Activated CD4-positive, alpha-beta T cell treated with anti-CD3 and anti-CD28 coated beads, Interleukin-2, amount 10 ng/mL, durations not matched to agents 24 days and 14 days (primary cell): Measurements from ENCODE around the gene HK3. TPM values are rescaled to one million over a fixed set of nuclear protein-coding genes. Genes with fewer than 3 reads are reported as not detected.

ENCODE experiments used
- DNase-seq: peaks from one replicate; pipeline ENCODE4 v3.0.0; 2022
- H3K27ac Mint-ChIP-seq: one replicate; pipeline ENCODE4 v1.8.0; 2022; ENCODE audit warnings: mild to moderate bottlenecking, mixed read lengths
- H3K27me3 Mint-ChIP-seq: one replicate; pipeline ENCODE4 v1.8.0; 2022; ENCODE audit warnings: mixed read lengths
- H3K36me3 Mint-ChIP-seq: one replicate; pipeline ENCODE4 v1.8.0; 2022; ENCODE audit warnings: low read depth, mild to moderate bottlenecking, mixed read lengths
- H3K4me1 Mint-ChIP-seq: one replicate; pipeline ENCODE4 v1.8.0; 2021; ENCODE audit warnings: mixed read lengths
- H3K4me3 Mint-ChIP-seq: one replicate; pipeline ENCODE4 v1.8.0; 2022; ENCODE audit warnings: mild to moderate bottlenecking, moderate library complexity, mixed read lengths
- H3K9me3 Mint-ChIP-seq: one replicate; pipeline ENCODE4 v1.8.0; 2021; ENCODE audit warnings: mixed read lengths
- intact Hi-C: fragments of 100-400 bp; cut with micrococcal nuclease; formaldehyde crosslinking; loops from one replicate; pipeline ENCODE4 v1.15.1; 2023
- total RNA-seq: library from RNA; stranded (reverse); gene quantifications from 2 replicates; pipeline ENCODE4 v1.2.3, GENCODE V29; 2022

HK3 gene
- total RNA-seq, 1 donor from 2014 or later, result 0.21 TPM

DNA sequence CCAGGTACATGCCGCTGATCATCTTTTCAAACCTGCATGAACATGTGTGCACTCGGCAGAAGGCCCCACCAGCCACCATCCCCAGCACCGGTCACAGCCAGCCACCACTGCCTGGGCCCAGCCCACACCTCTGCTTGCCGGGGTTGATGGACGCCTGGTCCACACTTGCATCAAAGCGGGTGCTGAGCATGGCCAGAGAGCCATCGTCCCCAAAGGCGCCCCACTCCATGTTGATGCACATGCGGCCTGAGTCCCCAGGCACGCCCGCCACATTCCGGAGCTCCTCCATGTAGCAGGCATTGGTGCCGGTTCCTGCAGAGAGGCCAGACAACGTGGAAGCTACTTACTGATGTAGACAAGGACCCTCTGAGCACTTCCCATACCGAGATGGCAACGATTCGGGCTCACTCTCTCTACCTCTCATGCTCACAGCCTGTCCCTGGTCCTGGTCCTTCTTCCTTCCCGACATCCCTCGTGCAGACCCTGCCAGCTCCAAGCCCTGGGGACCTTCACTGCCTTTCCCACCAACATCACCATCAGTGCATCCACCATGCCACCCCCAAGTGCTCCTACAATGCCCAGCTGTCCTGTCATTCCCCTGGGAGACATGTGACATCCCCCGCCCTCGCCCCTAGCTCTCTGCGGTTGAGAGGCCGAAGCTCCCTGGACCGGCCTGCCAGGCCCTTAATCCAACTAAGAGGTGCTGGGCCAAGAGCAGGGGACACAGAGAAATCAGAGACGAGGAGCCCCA, 17.2 kb downstream of the HK3 start:
- Mint-ChIP-seq H3K27ac (no peak overlapping the region), H3K36me3 (no peaks in the 10 kb centered on the region), H3K27me3 (no peaks in the 10 kb centered on the region), H3K9me3 (no peaks in the 10 kb centered on the region), H3K4me1 (peaks cover 6% of the 10 kb centered on the region), H3K4me3 (no peak overlapping the region)
- no peak for DNase-seq
- intact Hi-C loops, result no loop called here

DNA sequence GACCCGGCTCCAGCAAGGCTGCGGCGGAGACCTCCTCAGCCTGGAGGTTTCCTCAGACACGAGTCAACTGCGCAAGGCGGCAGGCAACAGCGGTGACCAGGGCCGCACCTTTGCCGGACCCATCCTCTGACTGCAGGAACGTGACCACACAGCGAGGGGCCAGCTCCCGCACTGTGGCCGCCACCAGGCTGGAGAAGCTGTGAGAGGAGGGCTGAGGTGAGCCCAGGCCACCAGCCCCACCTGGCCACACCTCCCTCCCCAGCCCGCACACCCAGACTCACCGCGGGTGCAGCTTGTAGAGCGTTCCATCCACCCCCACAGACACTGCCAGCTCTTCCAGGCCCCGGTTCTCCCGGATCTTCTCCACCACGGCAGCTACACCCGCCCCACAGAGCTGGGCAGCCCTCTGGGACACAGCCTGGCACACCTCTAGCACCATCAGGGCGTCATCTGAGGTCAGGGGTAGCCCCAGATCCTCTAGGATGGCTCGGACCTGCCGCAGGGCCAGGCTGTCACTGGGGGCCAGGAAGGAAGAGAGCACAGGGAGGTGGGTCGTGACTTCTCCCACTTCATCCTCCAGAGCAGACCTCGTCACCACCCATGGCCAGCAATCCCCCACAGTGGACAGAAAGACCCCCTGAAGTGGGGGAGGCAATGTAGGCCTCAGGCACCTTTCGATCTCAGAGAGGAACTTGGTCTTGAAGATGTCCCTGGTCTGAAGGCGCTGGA, 18.0 kb downstream of the HK3 start:
- intact Hi-C loops, result no loop called here
- no peaks in the 10 kb centered on the region for H3K36me3 Mint-ChIP-seq
- no peak overlapping the region for H3K27ac Mint-ChIP-seq
- peaks cover 3% of the 10 kb centered on the region for H3K27me3 Mint-ChIP-seq
- DNase-seq, result no peak
- no peak overlapping the region for H3K4me3 Mint-ChIP-seq
- peaks cover 6% of the 10 kb centered on the region for H3K4me1 Mint-ChIP-seq
- H3K9me3 Mint-ChIP-seq, result no peaks in the 10 kb centered on the region

DNA sequence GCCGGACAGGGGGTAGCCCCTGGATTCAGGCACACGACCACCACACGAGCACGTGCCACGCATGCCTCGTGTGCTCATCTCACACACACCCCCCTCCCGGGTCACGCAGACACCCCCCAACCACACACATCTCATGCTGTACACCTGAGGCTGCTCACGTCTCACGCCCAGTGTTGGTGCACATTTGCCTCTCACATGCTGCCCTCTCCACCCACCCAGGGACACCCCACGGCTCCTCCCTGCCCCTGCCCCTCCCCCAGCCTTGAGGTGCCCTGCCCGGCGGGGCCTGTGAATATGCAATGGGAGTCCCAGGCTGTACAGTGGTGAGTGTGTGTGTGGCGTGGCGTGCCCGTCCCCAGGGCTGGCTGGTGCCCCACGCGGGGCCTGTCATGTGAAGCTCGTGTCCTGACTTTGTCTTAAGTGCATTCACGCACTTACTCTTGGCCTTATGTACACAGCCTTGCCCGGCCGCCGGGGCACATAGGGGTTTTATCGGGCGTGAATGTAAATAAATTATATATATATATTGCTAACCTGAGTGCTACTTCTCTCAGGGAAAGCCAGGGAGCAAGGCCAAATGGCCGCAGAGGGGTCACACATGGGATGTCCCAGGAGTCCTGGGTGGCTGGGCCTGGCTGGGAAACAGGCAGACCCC, 18.7 kb downstream of the HK3 start:
- Mint-ChIP-seq H3K4me3 (no peak overlapping the region), H3K4me1 (peaks cover 10% of the 10 kb centered on the region), H3K27ac (no peak overlapping the region), H3K9me3 (no peaks in the 10 kb centered on the region), H3K36me3 (no peaks in the 10 kb centered on the region), H3K27me3 (peaks cover 10% of the 10 kb centered on the region)
- no peak for DNase-seq
- intact Hi-C loops, result no loop called here

DNA sequence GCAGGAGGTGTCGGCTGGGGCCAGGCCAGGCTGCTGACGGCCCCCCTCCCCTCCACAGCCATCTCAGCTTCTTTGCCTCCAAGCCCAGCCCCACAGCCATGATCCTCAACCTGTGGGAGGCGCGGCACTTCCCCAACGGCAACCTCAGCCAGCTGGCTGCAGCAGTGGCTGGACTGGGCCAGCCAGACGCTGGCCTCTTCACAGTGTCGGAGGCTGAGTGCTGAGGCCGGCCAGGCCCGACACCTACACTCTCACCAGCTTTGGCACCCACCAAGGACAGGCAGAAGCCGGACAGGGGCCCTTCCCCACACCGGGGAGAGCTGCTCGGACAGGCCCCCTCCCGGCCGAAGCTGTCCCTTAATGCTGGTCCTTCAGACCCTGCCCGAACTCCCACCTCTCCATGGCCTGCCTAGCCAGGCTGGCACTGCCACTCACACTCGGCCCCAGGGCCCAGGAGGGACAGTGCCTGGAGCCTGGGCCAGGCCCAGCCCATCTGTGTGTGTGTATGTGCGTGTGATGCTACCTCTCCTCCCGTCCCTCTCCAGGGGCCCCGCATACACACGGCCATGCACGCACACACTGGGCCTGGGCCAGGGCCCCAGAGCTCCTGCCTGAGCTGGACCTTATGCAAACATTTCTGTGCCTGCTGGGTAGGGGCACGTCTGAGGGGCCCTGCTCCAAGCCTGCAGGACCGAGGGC, 19.3 kb downstream of the HK3 start:
- Mint-ChIP-seq H3K9me3 (no peaks in the 10 kb centered on the region), H3K36me3 (no peaks in the 10 kb centered on the region), H3K27me3 (peaks cover 17% of the 10 kb centered on the region), H3K4me1 (peaks cover 8% of the 10 kb centered on the region), H3K27ac (no peak overlapping the region), H3K4me3 (no peak overlapping the region)
- no peak for DNase-seq
- intact Hi-C loops, result no loop called here

DNA sequence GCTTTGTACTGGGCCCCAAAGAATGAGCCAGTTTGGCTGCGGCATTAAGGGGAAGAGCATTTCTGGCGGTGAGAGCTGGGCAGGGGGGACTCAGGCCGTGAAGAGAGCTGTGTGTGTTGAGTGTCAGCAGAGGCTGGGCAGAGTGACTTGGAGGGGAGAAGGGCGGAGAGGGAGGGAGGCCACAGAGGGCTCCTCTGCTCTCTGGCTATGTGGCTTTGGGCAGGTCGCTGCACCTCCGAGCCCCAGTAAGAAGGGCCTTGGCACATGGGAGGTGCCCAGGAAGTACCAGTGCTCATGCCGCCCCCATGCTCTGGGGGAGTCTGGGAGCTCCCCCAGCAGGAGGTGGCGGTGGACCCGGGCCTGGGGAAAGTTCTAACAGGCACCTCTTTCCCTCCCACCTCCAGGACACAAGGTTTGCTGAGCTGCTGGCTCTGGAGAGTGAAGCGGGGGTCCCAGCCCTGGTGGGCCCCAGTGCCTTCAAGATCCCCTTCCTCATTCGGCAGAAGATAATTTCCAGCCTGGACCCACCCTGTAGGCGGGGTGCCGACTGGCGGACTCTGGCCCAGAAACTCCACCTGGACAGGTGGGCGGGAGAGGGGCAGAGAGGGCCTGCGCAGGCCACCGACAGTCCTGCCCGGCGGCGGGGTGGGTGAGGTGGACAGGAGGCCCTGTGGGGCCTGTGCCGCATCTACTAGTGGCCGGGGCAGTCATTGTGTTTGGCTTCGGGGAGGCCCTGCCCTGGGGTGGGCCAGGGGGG, 20.1 kb downstream of the HK3 start:
- DNase-seq, result no peak
- Mint-ChIP-seq H3K36me3 (no peaks in the 10 kb centered on the region), H3K4me1 (peaks cover 5% of the 10 kb centered on the region), H3K27ac (no peak overlapping the region), H3K9me3 (no peaks in the 10 kb centered on the region), H3K4me3 (no peak overlapping the region), H3K27me3 (peaks cover 17% of the 10 kb centered on the region)
- intact Hi-C loops, result no loop called here

DNA sequence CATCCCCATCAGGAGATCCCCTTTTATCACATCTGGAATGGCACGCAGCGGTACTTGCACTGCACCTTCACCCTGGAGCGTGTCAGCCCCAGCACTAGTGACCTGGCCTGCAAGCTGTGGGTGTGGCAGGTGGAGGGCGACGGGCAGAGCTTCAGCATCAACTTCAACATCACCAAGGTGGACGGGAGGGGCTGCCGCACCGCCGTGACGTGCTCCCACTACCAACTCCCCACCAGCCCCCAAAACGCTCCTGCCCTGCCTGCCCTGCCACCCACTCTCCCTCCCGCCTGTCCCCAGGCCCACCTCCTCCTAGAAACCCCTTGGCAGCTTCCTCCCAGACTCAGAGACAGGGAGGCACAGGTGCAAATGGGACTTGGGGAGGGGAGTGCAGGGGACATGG, 20.7 kb downstream of the HK3 start:
- peaks cover 17% of the 10 kb centered on the region for H3K27me3 Mint-ChIP-seq
- H3K4me1 Mint-ChIP-seq, result peaks cover 5% of the 10 kb centered on the region
- no peak for DNase-seq
- H3K27ac Mint-ChIP-seq, result no peak overlapping the region
- H3K36me3 Mint-ChIP-seq, result no peaks in the 10 kb centered on the region
- intact Hi-C loops, result no loop called here
- H3K4me3 Mint-ChIP-seq, result no peak overlapping the region
- no peaks in the 10 kb centered on the region for H3K9me3 Mint-ChIP-seq

DNA sequence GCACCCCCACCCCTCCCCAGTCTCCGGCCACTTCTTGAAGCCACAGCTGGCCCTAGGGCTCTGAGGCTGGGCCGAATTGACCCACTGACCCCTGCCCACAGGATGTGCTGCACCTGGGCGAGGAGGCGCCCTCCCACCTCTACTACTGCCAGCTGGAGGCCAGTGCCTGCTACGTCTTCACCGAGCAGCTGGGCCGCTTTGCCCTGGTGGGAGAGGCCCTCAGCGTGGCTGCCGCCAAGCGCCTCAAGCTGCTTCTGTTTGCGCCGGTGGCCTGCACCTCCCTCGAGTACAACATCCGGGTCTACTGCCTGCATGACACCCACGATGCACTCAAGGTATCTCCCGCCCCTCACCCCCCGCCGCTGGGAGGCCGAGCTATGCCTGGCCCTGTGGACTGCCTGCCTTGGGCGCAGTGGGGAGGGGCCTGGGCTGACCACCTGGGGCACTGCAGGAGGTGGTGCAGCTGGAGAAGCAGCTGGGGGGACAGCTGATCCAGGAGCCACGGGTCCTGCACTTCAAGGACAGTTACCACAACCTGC, 21.3 kb downstream of the HK3 start:
- H3K27ac Mint-ChIP-seq, result no peak overlapping the region
- DNase-seq, result no peak
- no peaks in the 10 kb centered on the region for H3K9me3 Mint-ChIP-seq
- peaks cover 4% of the 10 kb centered on the region for H3K36me3 Mint-ChIP-seq
- intact Hi-C loops, result no loop called here
- H3K4me3 Mint-ChIP-seq, result no peak overlapping the region
- peaks cover 17% of the 10 kb centered on the region for H3K27me3 Mint-ChIP-seq
- peaks cover 5% of the 10 kb centered on the region for H3K4me1 Mint-ChIP-seq

DNA sequence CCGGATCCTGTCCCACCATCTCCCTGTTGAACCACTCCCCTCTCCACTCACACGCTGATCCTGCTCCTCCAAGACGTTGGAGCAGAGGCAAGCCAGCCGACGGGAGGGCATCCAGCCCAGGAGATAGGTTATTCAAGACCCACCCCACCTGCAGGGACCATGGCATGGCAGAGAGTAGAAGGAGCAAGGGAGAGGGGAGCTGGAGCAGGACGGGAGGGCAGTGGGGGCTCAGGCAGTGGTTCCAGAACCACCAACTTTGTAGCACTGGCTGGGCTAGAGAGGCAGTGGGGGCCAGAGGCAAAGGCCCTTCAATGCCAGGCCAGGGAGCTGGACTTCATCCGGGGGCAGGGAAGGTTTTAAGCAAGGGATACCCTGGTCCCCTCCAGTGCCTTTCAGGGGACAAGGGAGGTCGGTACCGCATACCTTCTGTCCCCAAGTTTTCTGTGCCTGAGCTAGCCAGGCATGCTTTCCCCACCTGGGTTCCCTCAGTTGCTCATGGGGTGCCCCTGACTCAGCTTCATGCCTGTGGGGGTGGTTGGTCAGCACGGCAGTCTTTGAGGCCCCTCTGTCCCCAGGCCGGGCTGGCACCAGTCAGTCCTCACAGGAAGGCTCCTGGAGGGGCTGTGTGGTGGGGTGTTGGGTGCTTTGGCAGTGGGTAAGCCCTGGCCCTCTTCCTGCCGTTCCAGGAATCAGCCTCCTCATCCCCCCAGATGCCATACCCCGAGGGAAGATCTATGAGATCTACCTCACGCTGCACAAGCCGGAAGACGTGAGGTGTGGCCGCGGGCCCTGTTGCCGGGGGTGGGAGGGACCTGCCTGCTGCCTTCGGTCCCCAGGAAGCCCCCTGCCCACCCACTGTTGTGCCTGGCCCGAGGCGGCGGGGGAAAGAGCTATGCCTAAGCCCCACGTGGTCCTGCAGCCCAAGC, 22.4 kb downstream of the HK3 start:
- peaks cover 4% of the 10 kb centered on the region for H3K36me3 Mint-ChIP-seq
- H3K9me3 Mint-ChIP-seq, result no peaks in the 10 kb centered on the region
- intact Hi-C loops, result no loop called here
- peaks cover 5% of the 10 kb centered on the region for H3K4me1 Mint-ChIP-seq
- no peak overlapping the region for H3K27ac Mint-ChIP-seq
- no peak for DNase-seq
- H3K27me3 Mint-ChIP-seq, result peaks cover 17% of the 10 kb centered on the region
- no peak overlapping the region for H3K4me3 Mint-ChIP-seq

DNA sequence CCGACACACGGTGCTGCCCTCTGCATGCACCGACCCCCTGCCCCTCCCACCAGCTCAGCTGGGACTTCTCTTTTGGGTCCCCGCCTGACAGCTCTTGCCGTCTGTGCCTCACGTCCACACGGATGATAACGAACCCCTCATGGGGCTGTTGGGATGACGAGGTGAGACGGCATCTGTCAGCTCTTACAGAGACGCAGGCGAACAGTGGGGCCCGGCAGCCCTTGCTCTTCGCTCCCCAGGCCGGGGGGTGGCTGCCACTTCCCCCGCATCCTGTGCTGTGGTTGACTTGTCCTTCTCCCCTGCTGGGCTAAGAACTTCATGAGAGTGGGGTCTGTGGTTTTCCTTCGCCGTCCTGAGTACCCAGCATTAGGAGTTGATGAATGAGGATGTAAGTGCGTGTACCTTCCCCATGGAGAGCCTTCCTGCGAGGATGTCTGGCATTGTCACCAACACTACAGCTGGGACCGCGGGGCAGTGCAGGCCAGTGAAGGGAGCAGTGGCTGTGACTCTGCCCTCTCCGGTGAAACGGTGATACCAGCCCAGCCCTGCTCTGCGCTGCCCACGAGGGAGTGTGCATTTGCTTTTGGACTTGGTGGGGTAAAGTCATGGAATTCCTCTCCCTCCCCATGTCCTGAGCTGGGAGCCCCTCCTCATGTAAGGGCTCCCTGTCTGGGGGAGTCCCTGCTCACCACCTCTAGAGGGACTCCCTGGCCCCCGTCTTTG, 23.2 kb downstream of the HK3 start:
- DNase-seq, result no peak

DNA sequence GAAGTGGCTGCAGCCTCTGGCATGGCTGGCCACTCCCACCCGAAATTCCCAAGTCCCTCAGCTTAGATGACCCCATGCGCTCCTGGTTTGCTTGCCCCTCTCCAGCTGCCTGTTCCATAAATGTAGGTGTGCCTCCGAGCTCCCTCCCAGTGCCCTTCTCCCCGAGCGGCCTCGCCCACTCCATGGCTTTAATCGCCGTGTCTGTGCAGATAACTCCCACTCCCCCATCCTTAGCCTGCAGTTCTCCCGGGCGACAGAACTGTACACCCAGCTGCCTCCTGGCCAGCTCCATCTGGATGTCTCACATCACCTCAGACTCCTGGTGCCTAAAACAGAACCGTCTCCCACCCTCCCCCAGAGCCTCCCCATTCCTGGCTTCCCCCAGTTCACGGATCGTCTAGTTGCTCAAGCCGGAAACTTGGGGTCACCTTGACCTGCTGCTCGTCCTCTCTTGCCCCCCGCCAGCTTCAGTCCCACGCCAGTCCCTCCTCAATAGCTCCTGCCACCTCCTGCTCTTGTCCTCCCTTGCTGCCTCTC, 24.1 kb downstream of the HK3 start:
- Mint-ChIP-seq H3K36me3 (peaks cover 4% of the 10 kb centered on the region), H3K4me3 (no peak overlapping the region), H3K4me1 (peaks cover 5% of the 10 kb centered on the region), H3K27me3 (peaks cover 17% of the 10 kb centered on the region), H3K27ac (no peak overlapping the region), H3K9me3 (no peaks in the 10 kb centered on the region)
- intact Hi-C loops, result no loop called here
- no peak for DNase-seq

More for the DNA sequence above, 23.2 kb downstream of the HK3 start:
- H3K27me3 Mint-ChIP-seq, result peaks cover 17% of the 10 kb centered on the region
- no peaks in the 10 kb centered on the region for H3K9me3 Mint-ChIP-seq
- intact Hi-C loops, result no loop called here
- no peak overlapping the region for H3K4me3 Mint-ChIP-seq
- peaks cover 4% of the 10 kb centered on the region for H3K36me3 Mint-ChIP-seq
- H3K4me1 Mint-ChIP-seq, result peaks cover 5% of the 10 kb centered on the region
- no peak overlapping the region for H3K27ac Mint-ChIP-seq

DNA sequence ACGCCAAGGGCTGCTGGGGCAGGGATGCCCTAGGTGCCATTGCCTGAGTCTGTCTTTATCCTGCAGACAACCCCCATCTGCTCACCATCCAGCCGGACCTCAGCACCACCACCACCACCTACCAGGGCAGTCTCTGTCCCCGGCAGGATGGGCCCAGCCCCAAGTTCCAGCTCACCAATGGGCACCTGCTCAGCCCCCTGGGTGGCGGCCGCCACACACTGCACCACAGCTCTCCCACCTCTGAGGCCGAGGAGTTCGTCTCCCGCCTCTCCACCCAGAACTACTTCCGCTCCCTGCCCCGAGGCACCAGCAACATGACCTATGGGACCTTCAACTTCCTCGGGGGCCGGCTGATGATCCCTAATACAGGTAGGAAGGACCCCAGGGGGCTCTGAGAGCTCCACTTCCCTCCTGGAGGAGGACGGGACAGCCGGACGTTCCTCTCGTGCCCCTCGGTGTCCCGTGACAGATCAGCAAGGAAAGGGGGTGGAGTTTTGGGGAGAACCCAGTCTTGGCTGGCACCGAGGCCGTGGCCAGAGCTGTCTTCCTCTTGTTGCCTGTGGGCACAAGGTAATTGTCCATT, 24.9 kb downstream of the HK3 start:
- intact Hi-C loops, result no loop called here
- peaks cover 5% of the 10 kb centered on the region for H3K4me1 Mint-ChIP-seq
- H3K27me3 Mint-ChIP-seq, result peaks cover 17% of the 10 kb centered on the region
- no peak for DNase-seq
- no peak overlapping the region for H3K4me3 Mint-ChIP-seq
- peak overlapping the region; percentile 76 for H3K27ac Mint-ChIP-seq
- H3K36me3 Mint-ChIP-seq, result peaks cover 4% of the 10 kb centered on the region
- no peaks in the 10 kb centered on the region for H3K9me3 Mint-ChIP-seq
